Smooth muscle cell (in vitro differentiated cells): Measurements from ENCODE around the gene CLCN1. TPM values are rescaled to one million over a fixed set of nuclear protein-coding genes. Genes with fewer than 3 reads are reported as not detected.

Source experiments
- DNase-seq: peaks from one replicate; lab custom pipeline; 2025; ENCODE audit not compliant: unreplicated experiment; lab: John Stamatoyannopoulos, UW
- H2AFZ ChIP-seq: fragments of 200-600 bp; sonication (generic); 2 replicates; pipeline ENCODE4 v1.6.0; 2016; ENCODE audit warnings: antibody characterized with exemption, low read depth, mild to moderate bottlenecking
- H3F3A ChIP-seq: fragments of 200-600 bp; sonication (generic); 2 replicates; pipeline ENCODE4 v1.6.0; 2017; ENCODE audit warnings: antibody characterized with exemption, low read depth
- H3K27ac ChIP-seq: fragments of 200-600 bp; sonication (generic); 2 replicates; pipeline ENCODE4 v1.5.1; 2016; ENCODE audit warnings: low read depth, mild to moderate bottlenecking
- H3K27me3 ChIP-seq: fragments of 200-600 bp; sonication (generic); 2 replicates; pipeline ENCODE4 v1.6.1; 2016; ENCODE audit warnings: low read depth, mild to moderate bottlenecking
- H3K36me3 ChIP-seq: fragments of 200-600 bp; sonication (generic); 2 replicates; pipeline ENCODE4 v1.5.1; 2016; ENCODE audit warnings: low read depth
- H3K4me1 ChIP-seq: fragments of 200-600 bp; sonication (generic); 2 replicates; pipeline ENCODE4 v1.5.1; 2016; ENCODE audit warnings: low read depth
- H3K4me2 ChIP-seq: fragments of 200-600 bp; sonication (generic); 2 replicates; pipeline ENCODE4 v1.6.0; 2016; ENCODE audit warnings: mild to moderate bottlenecking
- H3K4me3 ChIP-seq: fragments of 200-600 bp; sonication (generic); 2 replicates; pipeline ENCODE4 v1.5.1; 2016; ENCODE audit warnings: mild to moderate bottlenecking
- H3K79me2 ChIP-seq: fragments of 200-600 bp; sonication (generic); 2 replicates; pipeline ENCODE4 v1.6.0; 2016; ENCODE audit warnings: low read depth, mild to moderate bottlenecking
- H3K9ac ChIP-seq: fragments of 200-600 bp; sonication (generic); 2 replicates; pipeline ENCODE4 v1.6.0; 2016; ENCODE audit warnings: low read depth
- H3K9me3 ChIP-seq: fragments of 200-600 bp; sonication (generic); replicated peaks from 2 replicates; pipeline ENCODE4 v1.5.1; 2016; ENCODE audit warnings: low read depth
- H4K20me1 ChIP-seq: fragments of 200-600 bp; sonication (generic); 2 replicates; pipeline ENCODE4 v1.6.0; 2016; ENCODE audit warnings: low read depth
- WGBS: methylation state at CpG from one replicate; pipeline ENCODE4 v1.1.7; 2016; ENCODE audit warnings: low lambda C conversion rate; 5-methylcytosine and 5-hydroxymethylcytosine counted together
- polyA plus RNA-seq: library from polyadenylated mRNA; unstranded; fragments of >200 nt; fragmentation: Nextera tagmentation; extraction: Ambion mirVana; gene quantifications from 2 replicates; pipeline ENCODE4 v1.2.1, GENCODE V29; 2016
- total RNA-seq: library from RNA; depleted of rRNA; stranded (reverse); fragments of >200 nt; gene quantifications from 2 replicates; pipeline ENCODE4 v1.2.3, GENCODE V29; 2014
- TF ChIP-seq, protein P1 (sequence below): fragments of 200-600 bp; sonication (generic); IDR thresholded peaks from 2 replicates; pipeline ENCODE4 v1.5.1; 2017; ENCODE audit warnings: borderline replicate concordance, mild to moderate bottlenecking, antibody characterized with exemption; ENCODE audit not compliant: insufficient read depth, poor library complexity, severe bottlenecking

The CLCN1 gene
- total and polyA plus RNA-seq, 2 experiments from 2014 or later = not detected

DNA sequence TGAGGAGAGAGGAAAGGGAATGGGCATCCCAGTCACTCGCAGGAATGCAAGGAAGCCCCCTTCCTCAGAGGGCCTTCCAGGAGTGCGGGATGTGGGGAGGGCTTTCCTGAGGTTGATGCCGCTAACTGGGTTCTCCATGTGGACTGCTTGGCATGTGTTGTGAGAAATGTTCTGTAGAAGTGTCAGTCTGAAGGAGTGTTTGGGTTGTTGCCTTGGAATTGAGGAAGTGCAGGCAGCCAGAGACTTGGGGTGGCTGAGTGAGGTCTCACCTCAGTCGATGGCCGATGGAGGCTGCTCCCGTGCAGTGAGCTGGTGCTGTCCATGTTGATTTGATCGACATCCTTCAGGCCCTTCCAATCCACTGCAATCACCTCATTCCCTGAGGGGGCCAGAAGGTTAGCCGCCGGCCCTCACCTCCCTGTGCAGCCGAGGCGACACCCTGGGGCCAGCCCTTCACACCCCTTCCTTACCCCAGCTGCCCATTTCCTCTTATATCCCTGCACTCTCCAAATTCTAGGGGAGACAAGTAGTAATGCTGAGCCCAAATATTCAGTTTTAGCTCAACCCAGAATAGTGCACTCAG, 44.0 kb downstream of the CLCN1 start:
- no peak overlapping the region for H3K27ac ChIP-seq
- H3K27me3 ChIP-seq = peaks cover 55% of the 10 kb centered on the region
- no peaks in the 10 kb centered on the region for H3F3A ChIP-seq
- H3K36me3 ChIP-seq = no peaks in the 10 kb centered on the region
- WGBS = 89% methylated on average over 11 of the region's 11 CpGs
- DNase-seq = no peak
- H3K9ac ChIP-seq = no peak overlapping the region
- H3K4me2 ChIP-seq = no peak overlapping the region
- H3K4me3 ChIP-seq = no peak overlapping the region
- no peaks in the 10 kb centered on the region for H4K20me1 ChIP-seq
- TF ChIP-seq, protein P1, sequence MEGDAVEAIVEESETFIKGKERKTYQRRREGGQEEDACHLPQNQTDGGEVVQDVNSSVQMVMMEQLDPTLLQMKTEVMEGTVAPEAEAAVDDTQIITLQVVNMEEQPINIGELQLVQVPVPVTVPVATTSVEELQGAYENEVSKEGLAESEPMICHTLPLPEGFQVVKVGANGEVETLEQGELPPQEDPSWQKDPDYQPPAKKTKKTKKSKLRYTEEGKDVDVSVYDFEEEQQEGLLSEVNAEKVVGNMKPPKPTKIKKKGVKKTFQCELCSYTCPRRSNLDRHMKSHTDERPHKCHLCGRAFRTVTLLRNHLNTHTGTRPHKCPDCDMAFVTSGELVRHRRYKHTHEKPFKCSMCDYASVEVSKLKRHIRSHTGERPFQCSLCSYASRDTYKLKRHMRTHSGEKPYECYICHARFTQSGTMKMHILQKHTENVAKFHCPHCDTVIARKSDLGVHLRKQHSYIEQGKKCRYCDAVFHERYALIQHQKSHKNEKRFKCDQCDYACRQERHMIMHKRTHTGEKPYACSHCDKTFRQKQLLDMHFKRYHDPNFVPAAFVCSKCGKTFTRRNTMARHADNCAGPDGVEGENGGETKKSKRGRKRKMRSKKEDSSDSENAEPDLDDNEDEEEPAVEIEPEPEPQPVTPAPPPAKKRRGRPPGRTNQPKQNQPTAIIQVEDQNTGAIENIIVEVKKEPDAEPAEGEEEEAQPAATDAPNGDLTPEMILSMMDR = no peak
- H2AFZ ChIP-seq = no peak overlapping the region
- H3K4me1 ChIP-seq = no peaks in the 10 kb centered on the region
- H3K9me3 ChIP-seq = no peaks in the 10 kb centered on the region
- no peaks in the 10 kb centered on the region for H3K79me2 ChIP-seq

DNA sequence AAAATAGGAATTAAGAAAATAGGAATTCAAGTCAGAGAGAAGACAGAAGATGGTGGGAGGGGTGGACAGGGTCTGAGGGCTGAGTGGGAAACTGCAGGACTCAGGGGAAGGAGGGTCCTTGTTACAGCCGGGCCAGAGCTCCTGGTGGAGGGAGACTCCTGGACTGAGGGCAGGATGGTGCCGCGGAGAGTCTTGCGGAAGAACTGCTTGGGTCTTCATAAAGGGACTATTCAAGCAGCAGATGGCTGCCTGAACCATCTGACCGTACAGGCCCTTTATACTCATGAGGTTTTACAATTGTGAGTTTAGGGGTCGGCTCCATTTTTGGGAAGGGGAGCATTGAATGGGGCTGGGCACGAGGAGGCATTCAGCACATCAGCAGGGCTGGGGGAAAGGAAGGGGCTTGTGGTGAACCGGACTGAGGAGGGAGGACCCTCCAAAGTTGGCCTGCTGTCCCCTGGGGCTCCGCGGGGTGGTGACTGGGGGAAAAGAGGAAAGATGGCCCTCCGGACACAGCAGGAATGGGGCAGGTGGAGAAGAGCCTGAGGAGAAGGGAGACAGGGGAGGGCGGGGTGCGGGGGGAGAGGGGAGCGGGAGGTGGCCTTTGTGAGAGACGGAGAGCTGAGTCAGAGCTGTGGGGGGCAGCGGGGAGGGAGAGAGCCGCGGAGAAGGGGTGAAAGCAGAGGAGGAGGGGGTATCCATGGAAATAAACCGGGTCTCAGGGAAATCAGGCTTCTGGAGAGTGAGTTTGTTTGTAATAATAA, 45.1 kb downstream of the CLCN1 start:
- Histone ChIP-seq H3K27me3 (peaks cover 66% of the 10 kb centered on the region), H3K4me3 (no peak overlapping the region)
- WGBS = 50% methylated on average over 9 of the region's 19 CpGs

DNA sequence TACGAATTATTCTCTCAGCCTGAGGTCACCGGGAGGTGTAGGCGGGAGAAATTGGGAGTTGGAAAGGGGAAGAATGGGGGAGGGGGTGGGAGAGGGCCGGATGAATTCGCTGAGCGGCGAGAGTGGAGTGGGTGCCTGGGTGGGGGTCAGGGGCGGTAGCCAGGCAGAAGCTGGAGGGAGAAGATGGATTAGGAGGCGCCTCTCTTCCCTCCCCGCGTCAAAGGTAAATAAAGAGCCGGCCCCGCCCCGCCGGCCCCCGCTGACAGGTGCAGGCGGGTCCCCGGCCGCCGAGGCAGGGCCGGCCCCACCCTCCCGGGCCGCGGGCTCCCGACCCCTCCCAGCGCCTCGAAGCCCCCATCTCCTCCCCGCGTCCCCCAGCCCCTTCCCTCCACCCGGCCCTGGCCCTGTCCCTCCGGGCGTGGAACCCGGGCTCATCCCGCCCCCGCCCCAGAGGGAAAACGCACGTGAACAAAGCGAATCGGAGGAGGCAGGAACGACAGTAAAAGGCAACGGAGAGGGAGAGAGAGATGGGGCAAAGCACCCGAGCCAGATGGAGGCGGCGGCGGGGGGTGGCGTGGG, 45.7 kb downstream of the CLCN1 start:
- 4% methylated on average over 18 of the region's 46 CpGs for WGBS
- H3K27me3 ChIP-seq = peaks cover 73% of the 10 kb centered on the region
- no peaks in the 10 kb centered on the region for H3K79me2 ChIP-seq
- H3K9ac ChIP-seq = no peak overlapping the region
- peak overlapping the region; percentile 92 for H3K4me2 ChIP-seq
- no peaks in the 10 kb centered on the region for H3K9me3 ChIP-seq
- H4K20me1 ChIP-seq = no peaks in the 10 kb centered on the region
- H3K4me1 ChIP-seq = no peaks in the 10 kb centered on the region
- H3F3A ChIP-seq = no peaks in the 10 kb centered on the region
- DNase-seq = no peak
- no peaks in the 10 kb centered on the region for H3K36me3 ChIP-seq
- peak overlapping the region; percentile 72 for H2AFZ ChIP-seq
- TF ChIP-seq, protein P1 = no peak
- no peak overlapping the region for H3K27ac ChIP-seq
- peak overlapping the region; percentile 62 for H3K4me3 ChIP-seq

More for the DNA sequence above, 45.1 kb downstream of the CLCN1 start:
- H3K27ac ChIP-seq = no peak overlapping the region
- no peaks in the 10 kb centered on the region for H4K20me1 ChIP-seq
- no peak overlapping the region for H3K9ac ChIP-seq
- H3K4me2 ChIP-seq = no peak overlapping the region
- no peaks in the 10 kb centered on the region for H3K4me1 ChIP-seq
- no peaks in the 10 kb centered on the region for H3K36me3 ChIP-seq
- H3K9me3 ChIP-seq = no peaks in the 10 kb centered on the region
- no peak overlapping the region for H2AFZ ChIP-seq
- no peaks in the 10 kb centered on the region for H3F3A ChIP-seq
- H3K79me2 ChIP-seq = no peaks in the 10 kb centered on the region
- TF ChIP-seq, protein P1 = no peak
- no peak for DNase-seq
